GM18909 (cell line): ENCODE measurements around the gene RPL10.

Source experiments
- ATAC-seq: cut with Tn5 transposase; IDR thresholded peaks from one replicate; pipeline ENCODE4 v1.9.1; 2021; ENCODE audit warnings: mild to moderate bottlenecking; ENCODE audit not compliant: unreplicated experiment, poor library complexity

The RPL10 gene

DNA sequence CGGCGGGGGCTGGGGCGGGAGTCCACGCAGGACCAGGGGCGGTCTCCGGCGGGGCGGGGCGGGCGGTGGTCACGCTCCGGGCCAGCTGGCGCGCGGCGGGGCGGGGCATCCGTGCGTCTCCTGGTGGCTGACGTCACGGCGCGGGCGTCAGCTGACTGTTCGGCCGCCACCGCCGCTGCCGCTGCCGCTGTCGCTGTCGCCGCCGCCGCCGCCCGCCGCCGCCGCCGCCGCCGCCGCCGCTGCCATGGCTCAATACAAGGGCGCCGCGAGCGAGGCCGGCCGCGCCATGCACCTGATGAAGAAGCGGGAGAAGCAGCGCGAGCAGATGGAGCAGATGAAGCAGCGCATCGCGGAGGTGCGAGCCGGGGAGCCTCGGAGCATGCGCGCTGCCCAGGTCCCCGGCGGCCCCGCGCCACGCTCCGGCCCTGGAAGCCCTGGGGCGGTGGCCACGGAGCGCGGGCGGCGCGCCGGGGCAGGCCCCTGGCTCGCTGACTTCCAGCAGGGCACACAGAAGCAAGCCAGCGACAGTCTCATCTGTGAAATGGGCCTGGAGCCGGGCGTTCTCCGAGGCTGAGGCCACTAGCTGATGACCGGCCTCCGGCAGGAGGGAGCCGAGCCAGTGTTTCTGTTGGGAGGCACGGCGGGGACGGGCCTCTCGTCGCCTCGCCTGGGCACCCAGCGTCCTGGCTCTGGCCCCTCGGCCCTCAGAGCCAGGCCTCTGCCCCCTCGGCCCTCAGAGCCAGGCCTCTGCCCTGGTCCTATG, 46.0 kb downstream of the RPL10 start, which contains the start of gene FAM50A:
FAM50A (plus strand) TSS at position 150 of the 763 bp plus-strand sequence; CDS start at position 245, 95 bp downstream.
- peak; percentile 74 for ATAC-seq

DNA sequence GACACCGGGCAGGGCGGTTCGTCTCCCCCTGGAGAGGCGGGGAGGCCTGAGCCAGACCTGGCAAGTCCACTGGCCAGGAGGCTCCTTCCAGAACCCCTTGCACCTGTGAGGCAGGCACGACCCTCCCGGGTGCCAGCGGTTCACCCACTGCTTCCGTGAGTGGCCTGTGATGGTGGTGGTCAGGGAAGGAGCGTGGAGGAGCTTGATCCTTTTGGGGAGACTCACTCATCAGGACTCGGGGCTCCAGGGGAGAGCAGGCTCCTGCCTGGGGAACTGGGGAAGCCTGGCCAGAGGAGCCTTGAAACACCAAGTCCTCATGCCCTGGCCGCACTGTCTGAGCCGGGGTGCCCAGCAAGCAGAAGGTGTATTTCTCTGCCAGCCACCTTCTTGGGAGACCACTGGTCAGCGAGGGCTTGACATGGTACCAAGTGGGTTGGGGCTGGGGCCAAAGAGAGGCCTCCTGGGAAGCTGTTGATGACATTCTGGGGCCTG, 46.6 kb downstream of the RPL10 start:
- ATAC-seq = no peak

DNA sequence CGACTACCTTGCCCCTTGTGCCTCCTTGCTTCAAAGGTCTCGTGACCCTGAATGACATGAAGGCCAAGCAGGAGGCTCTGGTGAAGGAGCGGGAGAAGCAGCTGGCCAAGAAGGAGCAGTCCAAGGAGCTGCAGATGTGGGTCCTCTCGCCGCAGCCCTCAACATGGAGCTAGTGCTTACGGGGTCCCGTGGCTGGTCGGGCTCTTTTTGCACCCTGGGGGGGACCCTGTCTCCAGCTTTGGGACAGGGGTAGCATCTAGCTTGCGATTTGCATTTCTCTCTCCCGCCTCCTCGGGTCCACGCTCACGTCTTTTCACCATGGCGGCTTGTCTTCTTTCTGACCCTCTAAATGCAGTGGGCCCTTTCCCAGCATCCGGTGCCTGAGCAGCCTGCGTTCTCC, 47.6 kb downstream of the RPL10 start:
- ATAC-seq = no peak

DNA sequence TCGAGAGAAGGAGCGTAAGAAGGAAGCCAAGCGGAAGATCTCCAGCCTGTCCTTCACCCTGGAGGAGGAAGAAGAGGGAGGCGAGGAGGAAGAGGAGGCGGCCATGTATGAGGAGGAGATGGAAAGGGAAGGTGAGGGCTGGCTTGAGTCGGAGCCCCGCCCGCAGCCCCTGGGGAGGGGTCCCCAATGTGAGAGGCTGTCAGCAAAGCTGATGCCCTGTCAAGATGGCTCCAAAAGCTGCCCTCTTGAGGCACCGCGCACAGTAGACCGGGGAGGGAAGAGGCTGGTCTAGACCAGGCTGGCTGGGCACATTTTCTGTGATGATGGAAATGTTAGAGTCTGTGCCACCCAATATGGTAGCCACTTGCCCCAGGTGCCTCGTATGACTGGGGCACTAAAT, 48.3 kb downstream of the RPL10 start:
- ATAC-seq = no peak

DNA sequence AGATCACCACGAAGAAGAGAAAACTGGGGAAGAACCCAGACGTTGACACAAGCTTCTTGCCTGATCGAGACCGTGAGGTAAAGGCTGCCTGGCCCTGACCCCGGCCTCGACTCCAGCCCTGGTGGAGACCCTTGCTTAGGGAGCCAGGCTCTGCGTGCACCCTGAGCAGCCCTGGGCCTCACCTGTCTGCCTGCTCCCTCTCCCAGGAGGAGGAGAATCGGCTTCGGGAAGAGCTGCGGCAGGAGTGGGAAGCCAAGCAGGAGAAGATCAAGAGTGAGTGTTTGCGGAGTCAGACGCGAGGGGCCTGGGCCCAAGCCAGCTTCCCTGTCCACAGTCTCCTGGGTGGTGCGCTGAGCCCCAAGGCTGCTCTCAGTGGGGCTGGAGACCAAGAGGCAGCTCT, 50.3 kb downstream of the RPL10 start:
- ATAC-seq = no peak

DNA sequence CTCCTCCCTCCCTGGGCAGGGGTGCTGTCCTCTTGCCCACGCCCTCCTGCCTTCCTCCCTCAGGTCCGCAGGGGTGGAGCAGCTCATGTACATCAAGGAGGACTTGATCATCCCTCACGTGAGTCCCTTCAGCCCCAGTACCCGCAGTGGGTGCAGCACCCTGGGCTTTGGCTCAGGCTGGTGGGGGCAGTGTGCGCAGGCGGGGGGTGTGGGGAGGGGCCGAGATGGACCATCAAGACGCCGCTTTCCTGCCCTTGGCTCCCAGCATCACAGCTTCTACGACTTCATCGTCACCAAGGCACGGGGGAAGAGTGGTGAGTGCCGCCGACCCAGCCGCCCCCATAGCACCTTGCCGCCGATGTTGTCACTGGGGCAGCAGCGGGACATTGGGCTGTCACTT, 51.4 kb downstream of the RPL10 start:
- no peak for ATAC-seq

DNA sequence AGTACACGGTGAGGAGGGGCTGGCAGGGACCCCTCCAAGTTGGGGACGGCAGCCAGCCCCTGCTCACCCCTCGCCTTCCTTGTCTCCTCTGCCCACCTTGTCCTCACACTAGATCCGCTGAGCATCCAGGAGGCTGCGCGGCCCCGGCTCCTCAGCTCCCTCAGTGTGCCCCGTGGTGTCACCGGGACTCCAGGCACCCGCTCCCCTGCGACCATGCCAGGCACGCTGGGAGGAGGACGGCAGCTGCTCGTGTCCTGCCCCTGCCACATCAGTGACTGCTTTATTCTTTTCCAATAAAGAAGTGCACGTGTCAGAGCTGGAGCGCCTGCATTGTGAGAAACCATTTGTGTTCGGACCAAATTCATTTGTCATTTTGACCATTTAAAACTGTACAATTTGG, 52.1 kb downstream of the RPL10 start:
- no peak for ATAC-seq
